Umbilical cord (tissue), 2 donors: ENCODE measurements around the gene PDE9A. TPM values are rescaled to one million over a fixed set of nuclear protein-coding genes. Genes with fewer than 3 reads are reported as not detected.

Experiments used
- DNase-seq: peaks from one replicate; pipeline ENCODE4 v3.0.0-alpha.2; 2015; ENCODE audit warnings: low spot score
- total RNA-seq: library from RNA; depleted of rRNA; stranded (reverse); fragments of >200 nt; gene quantifications from one replicate; pipeline ENCODE4 v1.2.3, GENCODE V29; 2014; ENCODE audit warnings: low replicate concordance; ENCODE audit not compliant: insufficient read depth

The PDE9A gene
- total RNA-seq, 1 donor from 2014 or later = 2.9 TPM

- no peak for DNase-seq
Measured at GRCh38 chr21:42670058-42670880, 16.8 kb downstream of the PDE9A start.

DNA sequence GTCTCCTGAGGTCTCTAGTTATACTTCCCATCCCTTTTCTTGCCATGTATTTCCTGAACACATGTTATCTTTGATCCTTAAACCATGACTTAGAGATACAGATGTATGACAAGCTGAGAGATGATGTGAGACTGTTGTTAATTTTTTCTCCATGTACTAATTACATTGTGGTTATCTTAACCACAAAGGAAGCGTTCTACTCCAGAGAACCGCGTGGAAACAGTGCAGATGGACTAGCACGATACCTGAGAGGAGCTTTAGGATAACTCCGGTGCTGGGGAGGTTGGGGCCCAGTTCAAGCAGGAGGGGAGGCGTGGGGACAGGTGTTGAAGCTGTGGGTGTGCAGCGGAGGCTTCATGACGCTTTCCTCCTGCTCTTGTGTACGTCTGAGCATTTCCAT, 17.5 kb downstream of the PDE9A start:
- DNase-seq = peak; percentile 23

- DNase-seq = peak; percentile 73
Measured at GRCh38 chr21:42671778-42672593, 18.6 kb downstream of the PDE9A start.

GRCh38 chr21:42672699-42673458, 19.5 kb downstream of the PDE9A start:
- peak; percentile 97 for DNase-seq

DNA sequence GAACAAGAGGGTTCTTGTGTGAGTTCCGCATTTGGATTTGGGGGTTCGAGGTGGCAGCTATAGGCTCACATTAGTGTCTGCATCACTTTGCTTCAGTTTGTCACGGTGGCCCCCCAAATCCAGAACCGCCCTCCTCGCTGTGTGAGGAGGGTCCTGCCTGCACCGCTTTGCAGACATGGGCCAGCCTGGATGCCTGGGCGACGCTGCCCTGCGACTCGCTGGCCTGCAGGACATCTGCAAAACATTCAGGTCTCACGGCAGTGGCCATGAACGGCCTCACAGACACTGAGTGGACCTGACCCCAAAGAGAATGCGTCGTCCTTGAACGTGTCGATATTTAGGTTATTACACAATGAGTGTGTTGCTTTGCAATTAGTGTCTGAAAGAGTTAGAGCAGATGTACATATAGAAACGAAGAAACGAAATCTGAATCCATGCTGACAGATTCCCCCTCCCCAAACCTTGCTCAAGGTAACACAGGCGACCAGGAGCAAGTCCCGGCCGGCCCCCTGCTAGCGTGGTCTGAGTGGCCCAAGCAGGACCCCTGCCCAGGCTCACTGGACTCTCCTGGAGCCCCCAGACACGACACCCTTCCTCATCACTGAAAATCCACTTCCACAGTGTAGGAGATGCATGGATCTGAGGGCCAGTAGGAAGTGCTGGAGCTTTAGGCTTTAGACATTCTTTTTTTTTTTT, 20.4 kb downstream of the PDE9A start:
- no peak for DNase-seq

DNA sequence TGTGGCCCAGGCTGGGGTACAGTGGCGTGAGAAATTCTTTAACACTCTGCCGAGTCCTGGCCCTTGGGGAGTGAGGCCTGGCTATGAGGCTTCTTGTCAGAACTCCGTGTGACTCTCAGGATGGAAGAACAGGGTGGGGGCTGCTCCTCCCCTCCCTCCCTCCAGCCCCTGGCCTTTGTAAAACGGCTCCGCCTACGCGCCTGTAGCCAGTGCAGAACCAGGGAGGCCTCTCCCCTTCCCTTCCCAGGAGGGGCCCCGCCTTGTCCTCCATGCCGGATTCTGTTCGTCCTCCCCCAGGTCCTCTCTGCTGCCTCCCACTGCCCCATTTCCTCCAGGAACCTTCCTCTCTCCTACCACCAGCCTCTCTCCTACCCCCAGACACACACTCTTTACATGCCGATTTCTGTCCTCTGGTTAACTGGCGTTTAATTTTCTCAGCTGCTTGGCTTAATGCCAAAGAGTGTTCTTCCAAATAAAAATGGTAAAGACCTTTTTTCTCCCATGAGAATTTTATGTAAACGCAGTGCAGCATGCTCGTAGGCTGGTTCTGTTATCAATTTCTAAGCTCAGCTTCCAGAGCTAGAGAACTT, 21.0 kb downstream of the PDE9A start:
- peak; percentile 96 for DNase-seq

DNA sequence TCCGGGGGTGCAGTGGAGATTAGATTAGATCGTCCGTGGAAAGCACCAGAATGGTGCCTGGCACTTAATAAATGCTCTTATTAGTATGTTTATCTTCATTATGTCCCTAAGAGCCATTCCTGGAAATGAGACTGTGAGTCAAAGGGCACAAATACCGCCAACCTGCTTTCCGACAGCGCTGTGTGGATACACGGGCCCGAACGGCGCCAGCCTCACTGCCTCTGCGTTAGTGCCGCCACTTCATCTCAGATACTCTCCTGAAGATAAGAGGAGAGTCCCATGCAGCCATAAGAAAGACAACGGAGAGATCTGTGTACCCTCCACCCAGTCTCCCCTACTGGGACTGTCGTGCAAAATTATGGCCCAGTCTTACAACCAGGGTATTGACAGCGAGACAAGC, 22.0 kb downstream of the PDE9A start:
- no peak for DNase-seq

DNA sequence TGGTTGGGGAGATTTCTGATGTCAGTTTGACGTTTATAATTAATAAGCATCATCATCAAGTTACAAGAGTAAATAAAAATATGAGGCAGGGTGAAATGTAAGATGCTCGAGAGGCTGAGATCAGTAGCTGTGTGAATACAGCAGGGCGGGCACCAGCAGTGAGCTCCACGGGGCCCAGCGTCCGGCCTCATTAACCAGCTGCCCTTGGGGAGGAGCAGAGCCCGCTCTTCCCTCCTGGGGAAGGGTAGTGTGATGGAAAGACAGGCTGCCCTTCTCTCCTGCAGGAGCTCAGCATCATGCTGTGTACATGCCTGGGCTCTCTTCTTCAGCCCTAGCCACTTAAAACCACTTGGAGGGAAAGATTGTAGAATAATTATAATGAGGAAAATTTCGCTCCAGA, 23.4 kb downstream of the PDE9A start:
- no peak for DNase-seq

GRCh38 chr21:42677339-42678321, 24.2 kb downstream of the PDE9A start:
- peak; percentile 81 for DNase-seq

DNA sequence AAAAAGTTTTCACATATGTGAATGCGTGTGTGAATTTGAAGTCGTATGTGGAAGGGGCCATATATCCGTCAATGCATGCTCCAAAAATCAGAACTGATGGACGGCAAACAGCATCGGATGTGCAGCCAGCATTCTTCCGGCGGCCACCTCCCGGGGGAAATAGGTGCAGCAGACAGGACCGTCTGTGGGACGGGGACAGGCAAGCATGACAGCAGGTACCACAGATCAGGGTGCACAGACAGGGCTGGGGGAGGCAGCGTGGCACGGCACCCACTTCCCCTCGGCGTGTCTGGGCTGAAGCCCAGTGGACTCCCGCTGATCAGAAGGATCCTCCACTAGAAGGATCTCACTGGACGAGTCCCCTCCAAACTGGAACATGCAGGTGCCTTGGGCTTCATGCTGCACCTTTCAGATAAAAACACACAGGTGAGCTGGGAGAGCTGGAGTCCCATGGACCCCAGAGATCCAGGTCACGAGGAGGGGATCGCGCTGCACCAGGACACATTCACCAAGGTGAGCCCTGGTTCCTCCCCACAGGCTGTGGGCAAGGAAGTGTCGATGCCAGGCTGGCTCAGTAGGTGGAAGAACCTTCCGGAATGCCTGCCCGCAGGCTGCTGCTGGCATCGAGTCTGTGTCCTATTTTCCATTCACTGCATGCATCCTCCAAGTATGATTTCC, 25.3 kb downstream of the PDE9A start:
- no peak for DNase-seq

- DNase-seq = peak; percentile 62
Measured at GRCh38 chr21:42679319-42680057, 26.1 kb downstream of the PDE9A start.

DNA sequence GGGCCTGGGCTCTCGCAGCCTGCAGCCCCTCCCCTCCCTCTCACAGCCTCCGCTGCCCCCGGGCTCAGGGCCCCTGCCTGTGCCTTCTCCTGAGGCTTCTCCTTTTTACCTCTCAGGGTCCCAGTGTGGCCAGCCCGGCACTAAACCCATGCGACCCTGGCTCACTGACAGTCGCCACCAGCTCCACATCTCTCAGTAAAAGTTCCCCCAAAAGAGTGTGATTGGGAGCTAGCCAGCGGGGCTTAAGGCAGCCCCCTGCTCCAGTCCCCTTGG, 26.6 kb downstream of the PDE9A start:
- DNase-seq = no peak

GRCh38 chr21:42680429-42680828, 27.0 kb downstream of the PDE9A start:
- no peak for DNase-seq

- no peak for DNase-seq
Measured at GRCh38 chr21:42681296-42682206, 28.1 kb downstream of the PDE9A start.

GRCh38 chr21:42682661-42683210, 29.3 kb downstream of the PDE9A start:
- no peak for DNase-seq

GRCh38 chr21:42683371-42684108, 30.1 kb downstream of the PDE9A start:
- no peak for DNase-seq
